K562 (cell line): Measurements from ENCODE around the gene PRSS23. TPM values are rescaled to one million over a fixed set of nuclear protein-coding genes. Genes with fewer than 3 reads are reported as not detected.
"Not testable (repeated sequence)": the region's sequence is repeated elsewhere in the genome, so short reads cannot be mapped to it uniquely, and the experiment has no call there.

Experiments used
- ATAC-seq: fragments of 200-7000 bp; cut with Tn5 transposase; 3 replicates; pipeline ENCODE4 v1.9.1; 2020; ENCODE audit warnings: moderate library complexity
- BruUV-seq: library from RNA; stranded (reverse); fragments of 400-500 nt; replicated peaks from 2 replicates; lab custom pipeline; 2021; lab: Mats Ljungman, UMichigan
- CTCF ChIA-PET: fragments of 300-600 bp; formaldehyde crosslinking; extraction: SDS; loops from one replicate; lab custom pipeline; 2021; ENCODE audit warnings: low intra/inter-chr PET ratio; lab: Yijun Ruan, JAX
- POLR2A ChIA-PET: fragments of 300-600, 350-650 bp; sonication (Branson Sonifier 250); formaldehyde crosslinking; extraction: SDS; loops from one replicate; lab custom pipeline; 2021; ENCODE audit warnings: antibody characterized with exemption, inconsistent platforms; lab: Yijun Ruan, JAX
- DNase-seq, 4 experiments: peaks; one replicate each; pipeline versions ENCODE4 v3.0.0 to v3.0.0-alpha.2; 2011 to 2018; ENCODE audit warnings: low spot score in 3 of 4, mixed read lengths in 3 of 4; ENCODE audit errors: extremely low read depth in 1 of 4
- FAIRE-seq: peaks from 2 replicates; lab custom pipeline; 2011; peaks lifted over from hg19 to GRCh38; lab: Jason Lieb, UNC
- H2AFZ ChIP-seq: 2 replicates; pipeline ENCODE4 v1.6.0; 2011; ENCODE audit warnings: low read depth, low read length, control low read depth, inconsistent platforms
- H3K27ac ChIP-seq: fragments of 200-600 bp; 3 replicates; pipeline ENCODE4 v1.8.0; 2011; ENCODE audit warnings: low read depth, mild to moderate bottlenecking, control low read depth, inconsistent platforms, low read length, moderate library complexity, mixed read lengths; ENCODE audit errors: extremely low read depth
- H3K27me3 ChIP-seq, 2 experiments: fragments of 300-600 bp in 1 of 2; 2 replicates in 1 of 2; 3 replicates in 1 of 2; pipeline versions ENCODE4 v1.6.0 to v1.8.0; 2011; ENCODE audit warnings: inconsistent platforms in 2 of 2, low read length in 2 of 2, mild to moderate bottlenecking in 1 of 2, mixed read lengths in 1 of 2, moderate library complexity in 1 of 2; ENCODE audit not compliant: control insufficient read depth in 2 of 2, insufficient read depth in 2 of 2
- H3K36me3 ChIP-seq: fragments of 300-600 bp; 3 replicates; pipeline ENCODE4 v1.8.0; 2011; ENCODE audit warnings: mild to moderate bottlenecking, low read length, inconsistent platforms; ENCODE audit not compliant: control insufficient read depth, insufficient read depth
- H3K4me1 ChIP-seq, 2 experiments: fragments of 200-600 bp in 1 of 2; replicated peaks in 1 of 2; 2 replicates in 1 of 2; 3 replicates in 1 of 2; pipeline versions ENCODE4 v1.5.1 to v1.8.0; 2011; ENCODE audit warnings: inconsistent platforms in 2 of 2, low read length in 2 of 2, mild to moderate bottlenecking in 1 of 2, mixed read lengths in 1 of 2, moderate library complexity in 1 of 2; ENCODE audit not compliant: control insufficient read depth in 2 of 2, insufficient read depth in 2 of 2
- H3K4me2 ChIP-seq: 2 replicates; pipeline ENCODE4 v1.6.1; 2011; ENCODE audit warnings: low read length, control low read depth, inconsistent platforms, mixed read lengths; ENCODE audit not compliant: insufficient read depth
- H3K4me3 ChIP-seq: fragments of 200-600 bp; sonication (generic), shearing (Covaris generic); 2 replicates; pipeline ENCODE4 v1.5.1; 2016; ENCODE audit warnings: control low read depth, inconsistent platforms
- H3K79me2 ChIP-seq: fragments of 200-600 bp; 3 replicates; pipeline ENCODE4 v1.8.0; 2011; ENCODE audit warnings: low read length, inconsistent platforms; ENCODE audit not compliant: control insufficient read depth, insufficient read depth
- H3K9ac ChIP-seq, 2 experiments: 2 replicates each; pipeline versions ENCODE4 v1.6.0 to v1.6.1; 2011; ENCODE audit warnings: low read depth in 2 of 2, low read length in 2 of 2, control low read depth in 1 of 2, inconsistent platforms in 1 of 2, mild to moderate bottlenecking in 1 of 2, mixed read lengths in 1 of 2; ENCODE audit not compliant: insufficient read depth in 1 of 2
- H3K9me1 ChIP-seq: one replicate; pipeline ENCODE4 v1.6.0; 2011; ENCODE audit warnings: inconsistent platforms, mild to moderate bottlenecking, low read length, moderate library complexity; ENCODE audit not compliant: control insufficient read depth, insufficient read depth
- H3K9me3 ChIP-seq: replicated peaks from 2 replicates; pipeline ENCODE4 v1.5.1; 2011; ENCODE audit warnings: low read depth, low read length, inconsistent platforms; ENCODE audit not compliant: control insufficient read depth, insufficient read depth
- H4K20me1 ChIP-seq: replicated peaks from 2 replicates; pipeline ENCODE4 v1.6.1; 2011; ENCODE audit warnings: low read length, inconsistent platforms, mixed read lengths; ENCODE audit not compliant: control insufficient read depth, insufficient read depth
- PHF8 ChIP-seq: fragments of 200-600 bp; sonication (generic); IDR thresholded peaks from 2 replicates; pipeline ENCODE4 v1.6.1; 2012; ENCODE audit warnings: mixed run types, mild to moderate bottlenecking, inconsistent platforms, low read length, moderate library complexity, borderline replicate concordance
- SP1 ChIP-seq: sonication (generic); formaldehyde crosslinking; IDR thresholded peaks from 2 replicates; pipeline ENCODE4 v1.8.1; 2022; ENCODE audit warnings: mild to moderate bottlenecking, missing genetic modification reagents
- SRSF1 ChIP-seq: fragments of 200-400 bp; formaldehyde crosslinking; IDR thresholded peaks from 2 replicates; pipeline ENCODE4 v1.6.1; 2017; ENCODE audit warnings: mild to moderate bottlenecking, low read depth, low read length, moderate library complexity
- ZNF124 ChIP-seq: sonication (generic); formaldehyde crosslinking; IDR thresholded peaks from 2 replicates; pipeline ENCODE4 v1.8.1; 2022; ENCODE audit warnings: missing genetic modification reagents
- ZNF75A ChIP-seq: fragments of 450-650 bp; formaldehyde crosslinking; IDR thresholded peaks from 2 replicates; pipeline ENCODE4 v1.4.0; 2020; ENCODE audit warnings: mild to moderate bottlenecking
- WGBS: fragments of 100-300 bp; shearing (Covaris generic); methylation state at CpG from one replicate; pipeline ENCODE4 v1.1.6; 2016; ENCODE audit warnings: low coverage, mixed read lengths; ENCODE audit not compliant: insufficient coverage; ENCODE audit errors: missing lambda C conversion rate; 5-methylcytosine and 5-hydroxymethylcytosine counted together
- in situ Hi-C: fragments of 300-500 bp; cut with MboI; formaldehyde crosslinking; loops from 4 replicates; pipeline ENCODE4 v1.15.0; 2018; ENCODE audit warnings: inconsistent platforms, mixed read lengths
- intact Hi-C: fragments of 100-400 bp; cut with micrococcal nuclease; formaldehyde crosslinking; loops from 2 replicates; pipeline ENCODE4 v1.14.2; 2022
- polyA plus RNA-seq, 8 experiments: library from polyadenylated mRNA; depleted of rRNA in 4 of 8; stranded (reverse) in 5 of 8; unstranded in 3 of 8; fragments of >200 nt; fragmentation: Nextera tagmentation in 2 of 8; fragmentation: Illumina TruSeq in 1 of 8; extraction: Ambion mirVana in 2 of 8; extraction: Trizol in 1 of 8; gene quantifications; 2 replicates each; pipeline versions ENCODE4 v1.2.1 to v1.2.3, GENCODE V29; 2011 to 2014; ENCODE audit warnings: inconsistent platforms in 1 of 8, missing spikeins in 1 of 8
- total RNA-seq, 7 experiments: library from RNA; depleted of rRNA in 6 of 7; stranded (reverse); fragments of >200 nt in 6 of 7; fragmentation: Illumina TruSeq in 2 of 7; extraction: Trizol in 2 of 7; gene quantifications; 2 replicates each; pipeline versions ENCODE4 v1.2.1 to v1.2.3, GENCODE V29; 2011 to 2021; ENCODE audit warnings: low replicate concordance in 1 of 7
- TF ChIP-seq, protein P1 (sequence below): fragments of 450-650 bp; formaldehyde crosslinking; IDR thresholded peaks from 2 replicates; pipeline ENCODE4 v1.4.0; 2020; ENCODE audit warnings: mild to moderate bottlenecking
- TF ChIP-seq, protein P2 (sequence below), 2 experiments: IDR thresholded peaks; 2 replicates each; pipeline ENCODE4 v1.6.1; 2011; ENCODE audit warnings: borderline replicate concordance in 1 of 2, control low read depth in 1 of 2, low read depth in 1 of 2, low read length in 1 of 2, mild to moderate bottlenecking in 1 of 2, mixed read lengths in 1 of 2, moderate library complexity in 1 of 2; ENCODE audit not compliant: insufficient read depth in 1 of 2, insufficient read length in 1 of 2, poor library complexity in 1 of 2, severe bottlenecking in 1 of 2; ENCODE audit errors: extremely low read depth in 1 of 2

The PRSS23 gene
- total and polyA plus RNA-seq, 9 of the 15 experiments (the other 6 are each of a cell fraction or from before 2014, with no cell fraction given) = 0.04 to 0.51 (median 0.11) TPM; not detected in 2

DNA sequence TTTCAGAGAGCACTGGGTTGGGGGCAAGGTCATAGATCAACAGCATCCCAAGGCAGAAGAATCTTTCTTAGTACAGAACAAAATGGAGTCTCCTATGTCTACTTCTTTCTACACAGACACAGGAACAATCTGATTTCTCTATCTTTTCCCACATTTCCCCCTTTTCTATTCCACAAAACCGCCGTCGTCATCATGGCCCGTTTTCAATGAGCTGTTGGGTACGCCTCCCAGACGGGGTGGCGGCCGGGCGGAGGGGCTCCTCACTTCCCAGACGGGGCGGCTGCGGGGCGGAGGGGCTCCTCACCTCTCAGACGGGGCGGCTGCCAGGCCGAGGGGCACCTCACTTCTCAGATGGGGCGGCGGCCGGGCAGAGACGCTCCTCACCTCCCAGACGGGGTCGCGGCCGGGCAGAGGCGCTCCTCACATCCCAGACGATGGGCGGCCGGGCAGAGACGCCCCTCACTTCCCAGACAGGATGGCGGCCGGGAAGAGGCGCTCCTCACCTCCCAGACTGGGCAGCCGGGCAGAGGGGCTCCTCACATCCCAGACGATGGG is 29.8 kb upstream of the PRSS23 start:
- ATAC-seq, DNase-seq, H3K9me3 ChIP-seq, H3K36me3 ChIP-seq, H3K4me3 ChIP-seq, H3K9ac ChIP-seq, BruUV-seq, H3K9me1 ChIP-seq, intact Hi-C loops, H3K79me2 ChIP-seq, H3K4me2 ChIP-seq, H2AFZ ChIP-seq, H4K20me1 ChIP-seq, in situ Hi-C loops, FAIRE-seq, H3K27ac ChIP-seq, H3K4me1 ChIP-seq, POLR2A ChIA-PET, H3K27me3 ChIP-seq: not testable (repeated sequence)
- CTCF ChIA-PET = interaction anchor here (0.7 kb wide), 1 partner anchor 97 kb away, joined by 4 read pairs; no protein-coding TSS in a partner anchor
- WGBS = 5% methylated on average over 14 of the region's 34 CpGs
- peak; percentile 67; the same call in 1 of the 2 replicates for TF ChIP-seq ZNF75A (CRISPR knock-in tag)

DNA sequence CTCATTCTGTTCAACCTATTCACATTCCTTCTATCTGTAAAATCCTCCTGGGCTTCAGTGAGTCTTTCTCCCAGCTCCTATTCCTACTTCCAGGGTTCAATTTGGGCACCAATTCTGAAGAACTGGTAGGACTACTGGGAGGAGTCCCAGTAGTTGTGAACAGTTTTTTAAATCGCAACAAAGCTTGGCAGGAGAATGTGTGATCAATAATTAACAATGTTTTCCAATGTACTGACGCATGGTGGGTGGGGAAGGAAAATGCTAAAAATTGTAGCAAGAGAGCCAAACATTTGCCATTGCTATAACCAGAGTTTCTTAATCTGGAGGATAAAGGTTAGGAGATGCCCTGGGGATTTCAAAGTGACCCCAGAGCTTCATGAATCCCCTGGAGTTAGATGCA is 27.3 kb upstream of the PRSS23 start:
- ChIA-PET CTCF (no interaction called here), POLR2A (no interaction called here)
- no peaks in the 10 kb centered on the region for H3K9me1 ChIP-seq
- 0% methylated on average over 2 of the region's 2 CpGs for WGBS
- peaks cover 2 to 5% of the 10 kb centered on the region in 2 experiments; a peak in 2 of 5 replicates for H3K27me3 ChIP-seq
- no peak overlapping the region for H3K9ac ChIP-seq
- in situ Hi-C loops (no loop called here), intact Hi-C loops (no loop called here)
- ATAC-seq (no peak), FAIRE-seq (no peak), DNase-seq (no peak)
- no peaks in the 10 kb centered on the region for H4K20me1 ChIP-seq
- H3K9me3 ChIP-seq = no peaks in the 10 kb centered on the region
- H3K4me2 ChIP-seq = no peak overlapping the region
- no TSS peak for BruUV-seq
- H3K79me2 ChIP-seq = no peaks in the 10 kb centered on the region
- H3K27ac ChIP-seq = no peak overlapping the region
- H3K4me1 ChIP-seq = no peaks in the 10 kb centered on the region
- H3K4me3 ChIP-seq = no peak overlapping the region
- no peaks in the 10 kb centered on the region for H3K36me3 ChIP-seq
- no peak overlapping the region for H2AFZ ChIP-seq
- TF ChIP-seq PHF8 = no peak
- TF ChIP-seq SP1 (CRISPR knock-in tag) = no peak
- TF ChIP-seq, protein P1, sequence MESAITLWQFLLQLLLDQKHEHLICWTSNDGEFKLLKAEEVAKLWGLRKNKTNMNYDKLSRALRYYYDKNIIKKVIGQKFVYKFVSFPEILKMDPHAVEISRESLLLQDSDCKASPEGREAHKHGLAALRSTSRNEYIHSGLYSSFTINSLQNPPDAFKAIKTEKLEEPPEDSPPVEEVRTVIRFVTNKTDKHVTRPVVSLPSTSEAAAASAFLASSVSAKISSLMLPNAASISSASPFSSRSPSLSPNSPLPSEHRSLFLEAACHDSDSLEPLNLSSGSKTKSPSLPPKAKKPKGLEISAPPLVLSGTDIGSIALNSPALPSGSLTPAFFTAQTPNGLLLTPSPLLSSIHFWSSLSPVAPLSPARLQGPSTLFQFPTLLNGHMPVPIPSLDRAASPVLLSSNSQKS (CRISPR knock-in tag) = no peak
- no peak for TF ChIP-seq ZNF124 (CRISPR knock-in tag)
- TF ChIP-seq, protein P2, sequence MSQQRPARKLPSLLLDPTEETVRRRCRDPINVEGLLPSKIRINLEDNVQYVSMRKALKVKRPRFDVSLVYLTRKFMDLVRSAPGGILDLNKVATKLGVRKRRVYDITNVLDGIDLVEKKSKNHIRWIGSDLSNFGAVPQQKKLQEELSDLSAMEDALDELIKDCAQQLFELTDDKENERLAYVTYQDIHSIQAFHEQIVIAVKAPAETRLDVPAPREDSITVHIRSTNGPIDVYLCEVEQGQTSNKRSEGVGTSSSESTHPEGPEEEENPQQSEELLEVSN (IDR thresholded peaks at IDR 0.05; ENCODE audit: borderline replicate concordance in 1 of 2, extremely low read depth in 1 of 2, insufficient read depth in 1 of 2, insufficient read length in 1 of 2, low read depth in 1 of 2, low read length in 1 of 2, poor library complexity in 1 of 2, severe bottlenecking in 1 of 2) = no peak
- TF ChIP-seq SRSF1 = no peak
